Stimulated activated CD4-positive, alpha-beta T cell treated with anti-CD3 and anti-CD28 coated beads, Interleukin-4, amount 100 ng/mL, for 1 hour (primary cell): Measurements from ENCODE around the gene CKAP4.

ENCODE experiments used
- DNase-seq: peaks from one replicate; pipeline ENCODE4 v3.0.0-alpha.2; 2020

CKAP4 gene

DNA sequence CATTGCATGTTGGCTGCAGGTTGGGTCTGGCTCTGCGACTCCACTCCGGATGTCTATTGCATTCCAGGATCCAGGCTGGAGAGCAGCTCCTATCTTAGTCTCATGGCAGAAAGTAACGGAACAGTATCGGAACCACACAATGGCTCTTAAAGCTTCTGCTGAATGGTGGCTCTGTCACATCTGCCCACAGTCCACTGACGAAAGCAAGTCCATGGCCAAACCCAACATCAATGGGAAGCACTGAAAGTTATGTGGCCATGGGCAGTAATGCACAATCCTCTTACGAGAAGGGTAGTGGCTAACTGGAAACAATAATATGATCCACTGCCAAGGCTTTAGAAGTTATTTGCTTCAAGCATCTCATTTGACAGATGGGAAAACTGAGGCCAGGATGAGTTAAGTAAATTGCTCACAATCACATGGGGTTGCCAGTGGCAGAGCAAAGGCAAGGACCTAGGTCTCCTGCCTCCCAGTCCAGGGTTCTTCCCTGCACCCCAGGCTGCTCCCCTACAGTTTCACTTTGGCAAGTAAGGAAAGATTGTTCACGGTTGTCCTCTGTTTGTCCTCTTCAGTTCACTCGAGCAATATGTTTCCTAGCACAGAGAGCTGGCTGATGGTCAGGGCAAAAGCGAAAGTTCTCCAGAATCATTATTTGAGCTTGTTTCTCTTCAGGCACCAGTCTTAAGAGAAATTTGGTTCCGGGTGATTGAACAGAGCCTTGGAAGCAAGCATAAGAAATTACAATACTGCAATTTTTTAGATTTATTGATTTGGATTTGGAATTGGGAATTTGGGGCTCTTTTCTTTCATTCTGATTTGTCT, 54.2 kb downstream of the CKAP4 start:
- DNase-seq: no peak

DNA sequence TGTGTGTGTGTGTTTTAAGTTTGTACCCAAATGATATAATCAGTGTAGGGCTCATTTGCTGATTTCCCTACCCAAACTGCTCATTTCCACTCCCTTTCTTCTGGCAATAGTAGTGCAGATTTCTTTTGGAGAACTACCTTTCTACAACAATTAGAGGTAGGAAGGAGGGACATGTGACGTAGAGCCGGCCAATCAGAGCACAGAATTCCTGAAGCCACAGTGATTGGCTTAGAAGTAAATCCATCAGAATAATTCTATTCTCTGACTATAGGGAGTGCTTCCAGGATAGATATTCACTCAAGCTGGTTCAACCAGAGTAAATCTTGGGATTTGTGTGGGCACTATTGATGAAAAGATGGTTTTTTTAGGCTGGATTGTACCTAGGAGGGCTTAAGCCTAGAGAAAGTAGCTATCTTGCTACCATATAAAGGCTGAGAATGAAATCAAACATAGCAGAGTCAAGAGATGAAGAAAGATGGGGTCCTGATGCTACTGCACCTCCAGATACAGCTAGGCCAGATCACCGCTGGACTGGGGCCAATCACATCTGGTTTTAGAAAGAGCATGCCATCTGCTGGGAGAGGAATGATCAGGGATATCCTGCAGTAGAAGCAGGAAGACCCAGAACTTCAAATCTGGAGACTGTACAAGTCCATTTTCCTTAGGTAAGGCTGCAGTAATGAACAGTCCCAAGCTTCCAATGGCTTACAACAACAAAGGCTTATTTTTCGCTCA, 55.0 kb downstream of the CKAP4 start:
- no peak for DNase-seq

DNA sequence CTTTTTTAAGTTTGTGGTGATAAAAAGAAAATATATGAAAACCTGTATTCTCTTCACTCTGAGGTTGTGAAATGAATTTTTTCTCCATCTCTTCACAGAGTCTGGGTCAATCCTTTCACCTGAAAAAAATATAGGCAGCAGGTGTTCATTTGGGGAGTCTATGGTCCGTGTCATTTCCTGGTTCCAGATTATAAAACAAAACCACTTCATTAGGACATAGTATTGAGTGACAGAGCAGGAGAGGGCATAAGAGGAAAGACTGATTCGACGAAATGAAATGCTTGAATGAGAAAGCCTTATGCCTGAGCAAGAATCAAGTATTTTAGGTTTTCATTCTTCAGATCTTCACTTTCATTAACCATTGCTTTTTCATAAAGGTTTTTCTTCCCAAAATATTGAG, 57.2 kb downstream of the CKAP4 start:
- no peak for DNase-seq

DNA sequence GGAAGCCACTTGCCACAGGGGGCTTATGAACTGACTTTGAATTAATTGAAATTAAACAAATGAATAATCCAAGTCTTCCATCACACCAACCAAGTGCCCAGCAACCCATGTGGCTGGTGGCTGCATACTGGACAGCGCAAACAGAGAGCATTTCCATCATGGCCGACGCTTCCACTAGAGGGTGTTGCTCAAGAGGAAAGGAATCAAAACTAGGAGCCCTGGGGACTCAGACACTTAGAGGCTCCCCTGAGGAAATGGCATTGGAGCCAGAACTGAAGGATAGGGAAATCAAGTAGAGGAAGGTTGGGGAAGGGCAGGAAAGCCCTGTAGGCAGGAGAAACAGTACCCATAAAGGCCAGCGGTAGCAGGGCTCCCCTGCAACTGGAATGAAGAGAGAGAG, 58.5 kb downstream of the CKAP4 start:
- no peak for DNase-seq

DNA sequence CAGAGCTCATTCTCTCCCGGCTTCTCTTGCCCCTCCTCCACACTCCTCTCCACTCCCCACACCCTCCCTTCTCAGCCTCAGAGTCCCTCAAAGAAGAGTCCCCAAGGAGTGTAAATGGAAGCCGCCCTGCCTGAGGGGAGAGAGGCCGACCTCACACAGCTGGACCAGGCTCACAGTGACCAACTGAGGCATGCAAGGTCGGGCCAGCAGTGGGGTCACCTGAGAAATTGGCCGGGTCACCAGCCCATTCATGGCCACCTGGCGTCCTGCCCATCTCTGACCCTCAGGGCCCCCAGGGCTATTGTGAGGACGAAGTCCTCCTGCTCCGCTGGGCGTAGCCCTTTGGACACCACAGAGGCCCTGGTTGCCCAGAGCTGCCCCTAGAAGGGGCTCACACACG, 59.6 kb downstream of the CKAP4 start:
- no peak for DNase-seq
